GM12891 (cell line): ENCODE results near the gene C16orf95.

ENCODE experiments used
- POLR2A ChIP-seq: IDR thresholded peaks from 2 replicates; pipeline ENCODE4 v1.6.1; 2011; ENCODE audit warnings: low read depth, low read length, control low read depth
- POLR2AphosphoS5 ChIP-seq: IDR thresholded peaks from 2 replicates; pipeline ENCODE4 v1.6.1; 2011; ENCODE audit warnings: low read depth, low read length, control low read depth
- SPI1 ChIP-seq: IDR thresholded peaks from 2 replicates; pipeline ENCODE4 v1.6.1; 2011; ENCODE audit warnings: low read depth, low read length, control low read depth

DNA sequence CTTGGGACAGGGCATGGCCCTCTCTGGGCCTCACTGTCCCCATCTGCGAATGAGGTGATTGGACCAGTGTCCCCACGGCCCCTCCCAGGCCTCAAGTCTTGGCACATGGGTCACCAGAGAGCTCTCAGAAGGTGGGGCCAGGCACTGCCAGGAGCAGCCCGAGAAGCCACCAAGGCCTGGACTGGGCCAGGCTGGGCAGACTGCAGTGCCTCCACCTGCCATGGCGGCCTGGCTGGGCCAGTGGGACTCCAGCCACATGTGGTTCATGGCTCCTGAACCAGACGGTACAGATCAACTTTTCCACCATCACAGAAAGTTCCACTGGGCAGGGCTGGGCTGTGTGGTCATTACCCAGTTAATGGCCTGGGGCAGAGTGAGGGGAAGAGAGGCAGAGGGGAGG lies 19.8 kb downstream of the C16orf95 start:
- no peak for TF ChIP-seq POLR2A
- no peak for TF ChIP-seq SPI1
- no peak for TF ChIP-seq POLR2AphosphoS5
